Fibroblast of the aortic adventitia (primary cell): ENCODE data around the gene CLPTM1. TPM values are rescaled to one million over a fixed set of nuclear protein-coding genes. Genes with fewer than 3 reads are reported as not detected.
"Not testable (repeated sequence)": the region's sequence is repeated elsewhere in the genome, so short reads cannot be mapped to it uniquely, and the experiment has no call there.

Source experiments
- DNase-seq: peaks from one replicate; pipeline ENCODE4 v3.0.0-alpha.2; 2010; ENCODE audit warnings: low read depth
- H3K4me3 ChIP-seq: 2 replicates; pipeline ENCODE4 v1.5.1; 2011; ENCODE audit warnings: low read depth, mild to moderate bottlenecking, control low read depth, low read length, moderate library complexity
- CTCF ChIP-seq: IDR thresholded peaks from 2 replicates; pipeline ENCODE4 v1.5.1; 2011; ENCODE audit warnings: mild to moderate bottlenecking, low read length, control low read depth, inconsistent platforms; ENCODE audit not compliant: insufficient read depth
- total RNA-seq: library from RNA; depleted of rRNA; stranded (reverse); fragments of >200 nt; gene quantifications from 2 replicates; pipeline ENCODE4 v1.2.3, GENCODE V29; 2012; ENCODE audit warnings: low replicate concordance

Gene CLPTM1
- total RNA-seq, result 11.4 and 39.0 TPM in 2 replicates

GRCh38 chr19:44954649-44955504 lies at the start of gene CLPTM1:
Gene CLPTM1, plus strand, starts transcription at chr19:44955380. Its CDS starts 16 bp downstream, at chr19:44955396.
- DNase-seq, result peak; percentile 98
- no peak for TF ChIP-seq CTCF
- H3K4me3 ChIP-seq, result peak within 1 kb of the TSS; percentile 99

- no peak for TF ChIP-seq CTCF
- no peak for DNase-seq
- H3K4me3 ChIP-seq, result peak within 1 kb of the TSS; percentile 28
Measured at GRCh38 chr19:44905437-44906160, 49.6 kb upstream of the CLPTM1 start, which contains the start of gene APOE. Gene APOE, plus strand, starts transcription at chr19:44905796. Its CDS starts 829 bp downstream, at chr19:44906625.

GRCh38 chr19:44907613-44908012 lies 47.6 kb upstream of the CLPTM1 start:
- H3K4me3 ChIP-seq, result no peak overlapping the region
- DNase-seq, result no peak
- no peak for TF ChIP-seq CTCF

GRCh38 chr19:44908074-44908835 lies 46.9 kb upstream of the CLPTM1 start:
- no peak for TF ChIP-seq CTCF
- DNase-seq, result no peak
- H3K4me3 ChIP-seq, result no peak overlapping the region

- DNase-seq, result no peak
- no peak for TF ChIP-seq CTCF
- H3K4me3 ChIP-seq, result no peak overlapping the region
Measured at GRCh38 chr19:44908836-44909261, 46.3 kb upstream of the CLPTM1 start.

GRCh38 chr19:44909775-44910174 lies 45.4 kb upstream of the CLPTM1 start:
- no peak overlapping the region for H3K4me3 ChIP-seq
- DNase-seq, result no peak
- no peak for TF ChIP-seq CTCF

- not testable (repeated sequence) for H3K4me3 ChIP-seq
Measured at GRCh38 chr19:44911896-44912295, 43.3 kb upstream of the CLPTM1 start.

More at GRCh38 chr19:44911896-44912295, 43.3 kb upstream of the CLPTM1 start:
- not testable (repeated sequence) for DNase-seq
